Measurements from ENCODE around the gene SPO11. TPM values are rescaled to one million over a fixed set of nuclear protein-coding genes. Genes with fewer than 3 reads are reported as not detected.

SPO11 gene
- total RNA-seq, 4 donors from 2014 or later, result not detected

- H3K27ac ChIP-seq, result peak overlapping the region in 1 of 4 donors; percentile 18
Observed at GRCh38 chr20:57290178-57290484, 39.5 kb upstream of the SPO11 start.

GRCh38 chr20:57291003-57291402, 38.6 kb upstream of the SPO11 start:
- H3K36me3 ChIP-seq, result no peaks in the 10 kb centered on the region
- H3K4me1 ChIP-seq, result peaks cover 0 to 33% (median 13%) of the 10 kb centered on the region in 4 donors
- 76 to 85% methylated on average over 10 of the region's 10 CpGs for WGBS, 2 donors
- no peak overlapping the region for H3K4me3 ChIP-seq
- H3K9me3 ChIP-seq, result no peaks in the 10 kb centered on the region
- H3K27me3 ChIP-seq, result no peaks in the 10 kb centered on the region
- no peak overlapping the region for H3K27ac ChIP-seq
- DNase-seq (ENCODE audit: low spot score in 2 of 2), result no peak
- no peak for TF ChIP-seq EP300 (IDR thresholded peaks at IDR 0.05)
- TF ChIP-seq CTCF (IDR thresholded peaks at IDR 0.05), result no peak
- no peak for TF ChIP-seq POLR2A (IDR thresholded peaks at IDR 0.05)

More at GRCh38 chr20:57290178-57290484, 39.5 kb upstream of the SPO11 start:
- no peaks in the 10 kb centered on the region for H3K36me3 ChIP-seq
- peaks cover 0 to 33% (median 13%) of the 10 kb centered on the region in 4 donors for H3K4me1 ChIP-seq
- no peaks in the 10 kb centered on the region for H3K27me3 ChIP-seq
- H3K4me3 ChIP-seq, result no peak overlapping the region
- TF ChIP-seq CTCF (IDR thresholded peaks at IDR 0.05) (no peak), POLR2A (IDR thresholded peaks at IDR 0.05) (no peak), EP300 (IDR thresholded peaks at IDR 0.05) (no peak)
- 66 to 77% methylated on average over 3 to 5 of the region's 5 CpGs for WGBS, 2 donors
- no peaks in the 10 kb centered on the region for H3K9me3 ChIP-seq
- no peak for DNase-seq (ENCODE audit: low spot score in 2 of 2)

GRCh38 chr20:57291694-57292093, 37.9 kb upstream of the SPO11 start:
- Histone ChIP-seq H3K27me3 (no peaks in the 10 kb centered on the region), H3K4me1 (peaks cover 0 to 33% (median 13%) of the 10 kb centered on the region in 4 donors), H3K36me3 (no peaks in the 10 kb centered on the region), H3K27ac (no peak overlapping the region), H3K4me3 (no peak overlapping the region), H3K9me3 (no peaks in the 10 kb centered on the region)
- no peak for DNase-seq (ENCODE audit: low spot score in 2 of 2)
- 96 to 97% methylated on average over 6 of the region's 6 CpGs for WGBS, 2 donors
- TF ChIP-seq CTCF (IDR thresholded peaks at IDR 0.05) (no peak), POLR2A (IDR thresholded peaks at IDR 0.05) (no peak)

- H3K9me3 ChIP-seq, result no peaks in the 10 kb centered on the region
- no peak overlapping the region for H3K4me3 ChIP-seq
- H3K36me3 ChIP-seq, result no peaks in the 10 kb centered on the region
- no peak for DNase-seq (ENCODE audit: low spot score in 2 of 2)
- H3K4me1 ChIP-seq, result peaks cover 0 to 25% (median 11%) of the 10 kb centered on the region in 4 donors
- H3K27ac ChIP-seq, result no peak overlapping the region
- no peak for TF ChIP-seq EP300 (IDR thresholded peaks at IDR 0.05)
- no peak for TF ChIP-seq CTCF (IDR thresholded peaks at IDR 0.05)
- TF ChIP-seq POLR2A (IDR thresholded peaks at IDR 0.05), result no peak
- no peaks in the 10 kb centered on the region for H3K27me3 ChIP-seq
- WGBS, 2 donors, result 82 to 91% methylated on average over 2 of the region's 2 CpGs
Observed at GRCh38 chr20:57292611-57293010, 37.0 kb upstream of the SPO11 start.

- H3K27ac ChIP-seq, result no peak overlapping the region
- no peak for DNase-seq (ENCODE audit: low spot score in 2 of 2)
- no peaks in the 10 kb centered on the region for H3K27me3 ChIP-seq
- H3K4me3 ChIP-seq, result no peak overlapping the region
- WGBS, 2 donors, result 85 to 89% methylated on average over 7 of the region's 7 CpGs
- no peaks in the 10 kb centered on the region for H3K9me3 ChIP-seq
- H3K4me1 ChIP-seq, result peaks cover 0 to 11% (median 4%) of the 10 kb centered on the region in 4 donors
- TF ChIP-seq EP300 (IDR thresholded peaks at IDR 0.05) (no peak), POLR2A (IDR thresholded peaks at IDR 0.05) (no peak), CTCF (IDR thresholded peaks at IDR 0.05) (no peak)
- no peaks in the 10 kb centered on the region for H3K36me3 ChIP-seq
Observed at GRCh38 chr20:57293995-57294394, 35.6 kb upstream of the SPO11 start.

All from tibial nerve (tissue), 4 donors.